HTERT RPE-1 (cell line): ENCODE measurements around the gene ADGRG7.
"Not testable (repeated sequence)": the region's sequence is repeated elsewhere in the genome, so short reads cannot be mapped to it uniquely, and the experiment has no call there.

ENCODE experiments used
- in situ Hi-C: fragments of 300-500 bp; cut with MboI; formaldehyde crosslinking; loops from 4 replicates; pipeline ENCODE4 v1.14.3; 2020; ENCODE audit warnings: low sequenced_read_pairs

The ADGRG7 gene

GRCh38 chr3:100641471-100642032 lies 32.2 kb downstream of the ADGRG7 start:
- in situ Hi-C loops: no loop called here

DNA sequence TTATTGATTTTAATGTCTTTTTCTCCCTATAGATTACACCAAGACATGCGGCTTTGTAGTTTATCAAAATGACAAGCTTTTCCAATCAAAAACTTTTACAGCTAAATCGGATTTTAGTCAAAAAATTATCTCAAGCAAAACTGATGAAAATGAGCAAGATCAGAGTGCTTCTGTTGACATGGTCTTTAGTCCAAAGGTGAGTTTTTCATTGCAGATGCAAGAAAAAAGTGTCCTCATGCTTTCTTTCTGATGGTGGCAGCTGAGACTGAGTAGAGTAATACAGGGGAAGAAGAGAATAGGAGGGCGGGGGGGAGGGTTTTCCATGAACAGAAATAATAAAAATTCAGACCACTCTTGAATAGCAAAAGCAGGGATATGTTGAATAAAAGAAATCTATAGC lies 36.5 kb downstream of the ADGRG7 start:
- in situ Hi-C loops: no loop called here

- in situ Hi-C loops: no loop called here
These were observed 37.8 kb downstream of the ADGRG7 start for GRCh38 chr3:100647171-100647570.

DNA sequence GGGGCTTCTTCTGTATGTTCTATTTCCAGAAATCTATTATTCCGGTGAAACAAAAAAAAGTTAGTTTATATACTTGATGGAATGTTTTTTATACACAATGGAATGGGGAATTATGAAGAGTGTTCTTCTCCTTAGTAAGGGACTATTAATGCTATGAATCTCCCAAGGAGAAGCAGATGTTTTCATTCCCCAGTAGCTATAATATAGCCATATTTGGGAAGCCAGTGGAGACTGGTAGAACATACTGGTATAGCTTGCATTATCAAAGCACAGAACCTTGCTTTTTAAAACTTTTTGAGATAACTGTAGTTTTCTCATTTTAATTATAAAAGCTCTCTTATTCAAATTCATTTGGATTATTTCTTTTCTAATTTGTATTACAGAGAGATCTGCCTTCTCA lies 38.3 kb downstream of the ADGRG7 start:
- in situ Hi-C loops: no loop called here

DNA sequence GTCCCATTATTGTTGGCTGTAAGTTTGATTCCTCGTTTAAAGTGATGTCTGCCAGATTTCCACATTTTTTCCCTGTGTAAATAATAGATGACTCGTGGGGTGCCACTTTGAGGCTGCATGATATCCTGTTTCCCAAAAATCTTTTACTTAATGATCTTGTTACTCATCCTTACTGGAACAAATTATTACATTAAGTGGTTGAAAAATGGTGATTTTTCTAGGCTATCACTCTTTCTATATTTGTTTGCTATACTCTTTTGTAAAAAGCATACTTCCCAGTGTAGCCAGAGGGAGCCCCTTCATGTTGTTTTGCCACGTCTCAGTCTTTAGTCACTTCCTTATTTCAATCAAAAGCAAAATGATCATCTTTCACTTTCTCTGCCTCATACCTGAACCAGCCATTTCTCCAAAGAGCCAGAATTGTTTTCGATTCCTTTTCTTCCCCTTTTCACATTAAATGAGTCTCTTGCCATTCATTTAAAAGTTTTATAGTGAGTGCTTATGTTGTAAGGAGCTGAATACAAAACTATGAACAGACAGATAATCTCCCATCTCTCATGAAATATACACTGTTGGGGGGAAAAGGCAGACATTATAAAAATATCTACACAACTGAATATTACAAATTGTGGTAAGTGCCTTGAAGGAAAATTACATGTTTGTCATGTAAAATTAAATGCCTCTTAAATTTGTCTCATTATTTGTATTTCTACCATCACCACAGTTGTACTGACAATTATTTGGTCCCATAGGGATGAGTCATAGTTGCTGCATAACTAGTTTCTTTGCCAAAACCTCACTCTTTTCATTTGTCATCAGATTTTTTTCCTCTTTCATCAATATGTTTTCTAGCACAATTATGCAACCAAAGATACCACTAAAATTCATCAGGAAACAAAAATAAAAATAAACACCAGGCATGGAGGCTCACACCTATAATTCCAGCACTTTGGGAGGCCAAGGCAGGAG lies 41.5 kb downstream of the ADGRG7 start:
- in situ Hi-C loops: no loop called here

- in situ Hi-C loops: no loop called here
These were observed 44.3 kb downstream of the ADGRG7 start for GRCh38 chr3:100653604-100654294.

GRCh38 chr3:100656945-100657344 lies 47.5 kb downstream of the ADGRG7 start:
- in situ Hi-C loops: no loop called here

DNA sequence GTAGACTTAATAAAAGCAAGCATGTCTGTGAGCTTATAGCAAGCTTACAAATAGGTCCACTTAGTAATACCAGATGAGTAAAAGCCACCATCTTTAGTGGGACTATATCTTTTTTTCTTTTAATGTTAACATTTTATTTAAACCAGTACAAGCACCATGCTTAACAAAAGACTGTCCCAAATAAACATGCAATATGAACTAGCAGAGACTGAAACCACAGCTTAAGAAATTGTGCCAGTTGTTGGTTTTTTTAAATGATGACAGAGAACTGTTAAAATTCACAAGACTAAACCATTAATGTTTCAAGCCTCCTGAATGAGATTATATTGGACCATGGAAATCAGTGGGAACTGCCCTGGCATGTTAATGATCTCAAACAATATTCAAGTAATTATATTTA lies 51.9 kb downstream of the ADGRG7 start:
- in situ Hi-C loops: not testable (repeated sequence)

DNA sequence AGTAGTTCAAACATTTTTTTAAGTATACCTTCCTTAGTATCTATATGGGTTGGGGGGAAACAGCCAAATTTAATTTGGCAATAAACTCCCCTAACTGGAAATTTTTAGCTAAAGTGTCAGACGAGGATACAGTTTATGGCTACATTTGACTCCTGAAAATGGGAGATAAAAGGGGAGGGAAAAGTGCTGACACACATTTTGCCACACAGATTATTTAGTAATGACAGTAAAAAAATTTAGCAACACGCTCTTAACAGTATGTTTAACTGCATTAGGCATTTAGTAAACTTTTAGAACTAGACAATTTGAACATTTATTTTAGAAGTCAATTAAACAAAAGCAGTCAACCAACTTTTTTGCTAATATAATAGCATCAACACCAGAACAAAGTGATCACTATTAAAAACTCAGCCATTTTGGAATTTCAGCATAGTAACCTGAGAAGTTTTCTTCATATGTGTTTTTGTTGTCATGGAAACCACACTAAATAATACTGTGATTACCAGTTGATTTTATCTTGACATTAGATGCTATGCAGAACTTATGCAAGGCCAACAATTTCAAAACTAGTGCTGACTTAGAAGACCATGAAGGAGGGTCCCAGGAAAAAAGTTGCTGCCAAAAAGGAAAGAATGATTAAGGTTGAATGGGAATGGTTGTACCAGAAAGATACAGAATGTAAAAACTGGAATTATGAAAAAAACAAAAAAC lies 52.9 kb downstream of the ADGRG7 start:
- in situ Hi-C loops: no loop called here

DNA sequence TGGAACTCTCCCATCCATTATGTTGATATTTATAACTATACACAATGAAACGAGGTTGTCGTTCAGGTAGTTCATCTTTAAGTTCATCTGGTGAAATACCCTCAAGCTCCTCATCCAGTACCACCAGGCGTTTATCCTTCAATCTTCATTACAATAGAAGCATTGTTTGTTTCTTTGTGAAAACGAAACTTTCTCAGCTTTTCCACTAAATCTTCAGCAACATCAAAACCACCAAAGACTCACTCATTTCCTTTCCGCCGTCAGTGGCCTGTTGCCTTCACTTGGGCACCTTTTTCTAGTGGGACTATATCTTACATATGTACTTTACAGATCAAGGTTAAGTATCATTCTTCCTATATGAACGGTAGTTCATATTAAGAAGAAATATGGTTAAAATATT lies 55.8 kb downstream of the ADGRG7 start:
- in situ Hi-C loops: no loop called here

GRCh38 chr3:100666699-100667098 lies 57.3 kb downstream of the ADGRG7 start:
- in situ Hi-C loops: not testable (repeated sequence)

- in situ Hi-C loops: not testable (repeated sequence)
These were observed 57.9 kb downstream of the ADGRG7 start for GRCh38 chr3:100667316-100667715.

- in situ Hi-C loops: not testable (repeated sequence)
These were observed 61.6 kb downstream of the ADGRG7 start for GRCh38 chr3:100670995-100671394.

DNA sequence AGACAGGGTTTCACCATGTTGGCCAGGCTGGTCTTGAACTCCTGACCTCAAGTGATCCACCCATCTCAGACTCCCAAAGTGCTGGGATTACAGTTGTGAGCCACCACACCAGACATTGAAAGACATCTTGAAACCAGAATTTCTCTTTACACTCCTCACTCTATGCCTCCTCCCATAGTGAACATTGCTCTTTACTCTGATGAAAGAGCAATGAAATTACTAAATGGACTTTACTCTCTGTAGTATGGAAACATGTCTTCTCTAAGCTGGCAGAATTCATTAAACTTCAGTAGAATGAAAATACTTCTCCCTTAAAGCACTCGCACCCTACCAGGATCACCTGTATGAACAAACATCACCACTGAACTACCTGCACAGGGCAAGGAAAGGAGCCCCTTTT lies 72.1 kb downstream of the ADGRG7 start:
- in situ Hi-C loops: no loop called here

- in situ Hi-C loops: no loop called here
These were observed 72.9 kb downstream of the ADGRG7 start for GRCh38 chr3:100682056-100682853.

DNA sequence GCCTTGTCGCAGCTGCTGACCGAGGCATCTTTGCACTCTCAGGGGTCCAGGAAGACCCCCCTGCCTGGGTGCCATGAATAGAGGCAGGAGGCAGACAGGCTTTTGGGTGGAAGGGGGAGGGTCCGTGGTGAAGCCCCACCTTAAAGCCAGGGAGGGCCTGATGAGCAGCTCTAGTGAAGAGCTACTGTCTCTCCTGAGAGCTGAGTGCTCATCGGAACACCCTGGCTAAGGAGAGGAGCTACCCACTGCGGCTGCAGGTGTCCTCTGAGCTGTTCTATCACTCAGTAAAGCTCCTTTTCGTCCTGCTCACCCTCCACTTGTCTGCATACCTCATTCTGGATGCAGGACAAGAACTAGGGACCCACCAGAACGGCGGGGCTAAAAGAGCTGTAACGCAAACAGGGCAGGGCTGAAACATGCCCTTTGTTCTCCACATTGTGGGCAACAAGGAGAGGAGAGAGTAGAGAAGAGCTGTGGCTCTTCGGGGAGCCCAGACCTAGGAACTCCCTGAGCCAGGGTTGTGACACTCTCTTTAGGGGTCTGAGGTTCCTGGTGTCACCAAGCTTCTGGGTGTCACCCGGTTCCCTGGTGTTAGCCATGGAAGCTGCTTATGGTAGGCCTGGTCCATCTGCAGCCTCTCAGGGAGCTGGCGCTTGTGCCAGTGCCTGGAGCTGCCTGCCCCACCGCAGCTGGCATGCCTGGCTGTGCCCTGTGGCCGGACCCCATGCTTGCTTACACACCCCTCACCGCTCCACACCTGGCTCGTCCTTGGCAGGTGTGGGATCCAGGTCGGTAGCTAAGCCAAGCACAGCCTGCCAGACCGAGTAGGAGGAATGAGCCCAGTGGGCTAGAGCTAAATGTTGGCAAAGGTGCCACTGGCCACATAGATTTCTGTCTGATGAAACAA lies 73.7 kb downstream of the ADGRG7 start:
- in situ Hi-C loops: no loop called here

DNA sequence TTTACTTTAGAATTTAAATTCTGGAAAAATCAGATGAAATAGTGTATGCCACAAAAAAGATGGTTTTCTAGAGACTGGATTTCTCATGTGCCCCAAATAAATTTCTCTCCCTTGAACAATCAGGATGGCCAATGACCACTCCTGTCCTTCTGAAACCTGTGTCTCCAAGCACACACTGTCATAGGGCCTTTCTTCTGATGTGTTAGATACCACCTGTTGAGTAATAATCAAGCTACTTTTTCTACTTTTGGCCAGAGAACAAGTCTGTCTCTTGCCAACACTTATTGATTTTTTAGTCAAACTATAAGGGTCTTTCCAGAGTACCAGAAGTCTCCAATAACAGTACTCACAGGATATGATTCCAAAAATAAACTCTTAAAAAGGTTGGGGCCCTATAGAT lies 83.8 kb downstream of the ADGRG7 start:
- in situ Hi-C loops: no loop called here

DNA sequence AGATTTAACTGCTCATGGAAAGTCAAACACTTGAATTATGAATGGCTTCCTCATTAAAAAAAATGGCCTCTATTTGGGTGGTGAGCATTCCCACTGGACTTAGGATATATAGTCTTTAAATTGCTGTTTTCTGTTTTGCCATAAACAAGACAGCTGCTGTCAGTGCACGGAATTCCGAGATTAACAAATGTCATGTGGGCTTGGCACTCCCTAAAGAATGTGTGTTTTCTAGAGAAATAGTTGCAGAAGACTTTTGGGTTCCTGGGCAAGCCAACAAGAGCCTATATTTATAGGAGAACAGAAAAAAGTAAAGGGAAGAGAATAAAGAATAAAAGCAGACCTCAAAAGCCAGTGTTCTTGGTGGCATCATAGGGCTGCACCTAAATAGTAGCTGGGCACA lies 86.3 kb downstream of the ADGRG7 start:
- in situ Hi-C loops: no loop called here

DNA sequence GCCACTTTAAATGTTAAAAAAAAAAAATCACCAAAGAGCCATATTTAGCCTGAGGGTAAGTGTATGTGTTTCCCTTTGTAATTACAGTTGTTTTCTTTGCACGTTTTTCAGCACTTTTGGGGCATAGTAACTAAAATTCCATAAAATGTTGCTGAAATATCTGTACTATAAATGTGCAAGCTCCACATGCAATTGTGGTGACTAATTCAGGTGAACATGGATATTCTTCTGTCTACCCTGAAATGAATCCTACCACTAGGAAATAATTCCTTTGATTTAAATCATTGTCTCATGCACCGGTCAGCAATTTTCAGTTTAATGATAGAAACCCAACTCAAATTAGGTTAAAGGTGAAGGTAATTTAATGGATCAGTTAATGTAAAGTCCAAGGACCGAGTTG lies 86.8 kb downstream of the ADGRG7 start:
- in situ Hi-C loops: no loop called here
